HPDE6-E6E7 (cell line): ENCODE measurements around the gene FADS3.

Experiments
- DNase-seq: peaks from one replicate; pipeline ENCODE4 v3.0.0; 2011; ENCODE audit warnings: missing footprints; ENCODE audit errors: extremely low spot score

Gene FADS3

GRCh38 chr11:61834278-61835048 lies 56.9 kb downstream of the FADS3 start:
- no peak for DNase-seq

GRCh38 chr11:61833926-61834277 lies 57.4 kb downstream of the FADS3 start:
- no peak for DNase-seq

GRCh38 chr11:61833471-61833870 lies 57.9 kb downstream of the FADS3 start:
- DNase-seq: no peak

- DNase-seq: no peak
Observed at GRCh38 chr11:61832754-61833153, 58.6 kb downstream of the FADS3 start.

GRCh38 chr11:61832207-61832606 lies 59.1 kb downstream of the FADS3 start:
- no peak for DNase-seq

- DNase-seq: no peak
Observed at GRCh38 chr11:61830237-61831105, 60.9 kb downstream of the FADS3 start.

- no peak for DNase-seq
Observed at GRCh38 chr11:61829806-61830205, 61.5 kb downstream of the FADS3 start.

GRCh38 chr11:61828629-61829407 lies 62.5 kb downstream of the FADS3 start:
- peak; percentile 47 for DNase-seq

- no peak for DNase-seq
Observed at GRCh38 chr11:61828379-61828628, 63.0 kb downstream of the FADS3 start.

- DNase-seq: peak; percentile 61
Observed at GRCh38 chr11:61827571-61828378, 63.6 kb downstream of the FADS3 start, which contains the start of gene FADS2. TSS of gene FADS2 (plus strand) at chr11:61828300. CDS start at chr11:61828391, 91 bp downstream.

- no peak for DNase-seq
Observed at GRCh38 chr11:61826930-61827570, 64.3 kb downstream of the FADS3 start.
